SKM-1 treated with dmso at 0.1 percent for 144 hours (cell line): ENCODE measurements around the gene OXCT1.
"Not testable (repeated sequence)": the region's sequence is repeated elsewhere in the genome, so short reads cannot be mapped to it uniquely, and the experiment has no call there.

Source experiments
- DNase-seq: peaks from one replicate; lab custom pipeline; 2025; ENCODE audit not compliant: unreplicated experiment; lab: John Stamatoyannopoulos, UW

Gene OXCT1

GRCh38 chr5:41728281-41728680 lies 141.9 kb downstream of the OXCT1 start:
- DNase-seq: no peak

- no peak for DNase-seq
Measured at GRCh38 chr5:41722359-41722950, 147.8 kb downstream of the OXCT1 start.

DNA sequence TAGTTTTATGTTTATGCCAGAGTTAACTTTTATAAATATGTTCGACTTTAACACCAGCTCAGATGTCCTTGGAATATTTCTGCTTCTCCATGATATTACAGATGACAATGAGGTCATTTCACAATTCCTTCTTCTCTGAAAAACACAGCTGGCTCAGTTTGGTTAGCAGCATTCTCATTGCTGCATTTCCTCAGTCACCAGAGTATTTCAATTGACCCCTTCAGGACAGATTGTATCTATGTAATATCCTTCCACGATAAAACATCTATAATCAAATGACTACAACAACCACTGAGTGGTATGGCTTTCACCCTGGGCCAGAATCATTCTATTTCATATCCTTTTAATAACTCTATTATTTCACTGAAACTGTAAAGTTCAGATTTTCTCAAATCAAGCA lies 148.7 kb downstream of the OXCT1 start:
- DNase-seq: no peak

- no peak for DNase-seq
Measured at GRCh38 chr5:41716382-41716781, 153.8 kb downstream of the OXCT1 start.

DNA sequence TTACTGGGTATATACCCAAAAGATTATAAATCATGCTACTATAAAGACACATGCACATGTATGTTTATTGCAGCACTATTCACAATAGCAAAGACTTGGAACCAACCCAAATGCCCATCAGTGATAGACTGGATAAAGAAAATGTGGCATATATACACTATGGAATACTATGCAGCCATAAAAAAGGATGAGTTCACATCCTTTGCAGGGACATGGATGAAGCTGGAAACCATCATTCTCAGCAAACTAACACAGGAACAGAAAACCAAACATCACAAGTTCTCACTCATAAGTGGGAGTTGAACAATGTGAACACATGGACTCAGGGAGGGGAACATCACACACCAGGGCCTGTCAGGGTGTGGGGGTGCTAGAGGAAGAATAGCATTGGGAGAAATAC lies 155.8 kb downstream of the OXCT1 start:
- DNase-seq: not testable (repeated sequence)

DNA sequence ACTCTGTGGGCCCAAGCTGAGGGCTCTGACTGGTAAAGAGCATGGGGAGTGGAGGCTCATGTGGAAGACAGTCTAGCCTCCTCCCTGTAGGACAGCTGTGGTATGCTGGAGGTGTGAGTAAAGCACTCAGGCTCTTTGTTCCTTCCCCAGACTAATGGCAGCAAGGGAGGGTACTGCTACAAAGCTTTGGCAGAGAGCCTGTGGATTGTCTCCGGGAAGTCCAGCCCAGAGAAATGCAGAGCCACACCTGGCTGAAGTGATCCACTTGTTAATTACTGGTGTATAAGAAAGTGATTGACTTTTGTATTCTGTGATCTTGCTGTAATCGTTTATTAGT lies 161.7 kb downstream of the OXCT1 start:
- no peak for DNase-seq

- DNase-seq: no peak
Measured at GRCh38 chr5:41707853-41708603, 162.2 kb downstream of the OXCT1 start.

GRCh38 chr5:41695920-41696582 lies 174.2 kb downstream of the OXCT1 start:
- DNase-seq: no peak

- no peak for DNase-seq
Measured at GRCh38 chr5:41686767-41687166, 183.5 kb downstream of the OXCT1 start.

DNA sequence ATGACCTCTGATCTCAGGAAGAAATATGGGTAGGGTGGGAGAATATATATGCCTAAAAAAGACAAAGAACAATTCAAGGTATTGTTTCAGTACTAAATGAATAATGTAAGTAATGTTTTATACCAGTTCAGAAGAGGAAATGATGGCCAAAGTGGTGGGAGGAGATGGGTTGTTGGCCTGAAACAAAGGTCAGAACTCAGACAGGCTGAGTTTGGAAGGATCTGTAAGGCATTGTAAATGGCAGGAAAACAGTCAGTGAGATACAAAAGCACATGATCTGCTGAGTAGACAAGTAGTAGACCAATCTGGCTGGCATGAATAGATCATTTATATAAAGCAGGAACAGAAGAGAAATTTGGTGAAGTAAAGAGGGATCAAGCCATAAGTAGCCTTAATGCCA lies 184.0 kb downstream of the OXCT1 start:
- no peak for DNase-seq

GRCh38 chr5:41683181-41683580 lies 187.0 kb downstream of the OXCT1 start:
- DNase-seq: no peak

GRCh38 chr5:41682641-41683040 lies 187.6 kb downstream of the OXCT1 start:
- DNase-seq: no peak

DNA sequence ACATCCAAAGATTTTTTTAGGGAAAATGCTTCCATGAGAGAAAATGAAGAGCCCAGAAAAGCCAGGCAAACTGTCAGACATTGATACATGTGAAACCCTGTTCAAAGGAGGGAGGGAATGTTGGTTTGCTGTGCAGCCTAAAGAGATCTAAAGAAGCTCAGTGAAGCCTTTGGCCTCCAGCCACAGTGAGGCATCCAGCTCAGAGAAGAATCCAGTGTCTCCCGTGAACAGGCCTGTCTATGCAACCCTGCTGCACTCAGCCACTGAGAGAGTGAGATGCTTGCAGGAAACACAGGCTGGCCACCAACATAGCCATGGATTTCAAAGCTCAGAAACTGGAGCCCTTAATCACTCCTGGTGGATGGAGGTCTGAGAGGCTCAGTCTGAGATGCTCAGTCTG lies 188.4 kb downstream of the OXCT1 start:
- no peak for DNase-seq
